GM21576 (cell line): ENCODE data around the gene ZNF652.
"Not testable (repeated sequence)": the region's sequence is repeated elsewhere in the genome, so short reads cannot be mapped to it uniquely, and the experiment has no call there.

Source experiments
- ATAC-seq: cut with Tn5 transposase; IDR thresholded peaks from one replicate; pipeline ENCODE4 v1.9.1; 2021; ENCODE audit warnings: mild to moderate bottlenecking, moderate library complexity; ENCODE audit not compliant: unreplicated experiment

Gene ZNF652

GRCh38 chr17:49316889-49317675, 45.0 kb downstream of the ZNF652 start:
- ATAC-seq, result no peak

GRCh38 chr17:49316258-49316570, 45.8 kb downstream of the ZNF652 start:
- ATAC-seq, result no peak

GRCh38 chr17:49315551-49316257, 46.3 kb downstream of the ZNF652 start:
- no peak for ATAC-seq

GRCh38 chr17:49312722-49313121, 49.3 kb downstream of the ZNF652 start:
- ATAC-seq, result no peak

GRCh38 chr17:49299996-49300395, 62.1 kb downstream of the ZNF652 start:
- ATAC-seq, result no peak

GRCh38 chr17:49298371-49298976, 63.6 kb downstream of the ZNF652 start:
- ATAC-seq, result no peak

GRCh38 chr17:49297141-49297540, 64.9 kb downstream of the ZNF652 start:
- no peak for ATAC-seq

- ATAC-seq, result no peak
These were observed 67.9 kb downstream of the ZNF652 start for GRCh38 chr17:49294122-49294521.

- ATAC-seq, result no peak
These were observed 69.1 kb downstream of the ZNF652 start for GRCh38 chr17:49292901-49293300.

- no peak for ATAC-seq
These were observed 70.1 kb downstream of the ZNF652 start for GRCh38 chr17:49291929-49292328.

- no peak for ATAC-seq
These were observed 71.2 kb downstream of the ZNF652 start for GRCh38 chr17:49290690-49291359.

GRCh38 chr17:49288388-49288787, 73.7 kb downstream of the ZNF652 start:
- no peak for ATAC-seq

GRCh38 chr17:49287481-49287880, 74.6 kb downstream of the ZNF652 start:
- no peak for ATAC-seq

GRCh38 chr17:49286261-49286973, 75.6 kb downstream of the ZNF652 start:
- not testable (repeated sequence) for ATAC-seq

GRCh38 chr17:49285716-49286115, 76.3 kb downstream of the ZNF652 start:
- no peak for ATAC-seq

- ATAC-seq, result no peak
These were observed 81.1 kb downstream of the ZNF652 start for GRCh38 chr17:49280918-49281317.

- no peak for ATAC-seq
These were observed 82.0 kb downstream of the ZNF652 start for GRCh38 chr17:49280061-49280460.

- not testable (repeated sequence) for ATAC-seq
These were observed 82.6 kb downstream of the ZNF652 start for GRCh38 chr17:49279263-49280015.

GRCh38 chr17:49278076-49278475, 84.0 kb downstream of the ZNF652 start:
- no peak for ATAC-seq

GRCh38 chr17:49277638-49278037, 84.4 kb downstream of the ZNF652 start:
- ATAC-seq, result no peak
